Keratinocyte (primary cell): ENCODE results near the gene OTOL1. TPM values are rescaled to one million over a fixed set of nuclear protein-coding genes. Genes with fewer than 3 reads are reported as not detected.

Experiments
- DNase-seq: peaks from one replicate; pipeline ENCODE4 v3.0.0-alpha.2; 2011; ENCODE audit warnings: low read depth, missing footprints, low spot score
- FAIRE-seq: peaks from 2 replicates; lab custom pipeline; 2011; peaks lifted over from hg19 to GRCh38; lab: Jason Lieb, UNC
- H2AFZ ChIP-seq: 2 replicates; pipeline ENCODE4 v1.6.0; 2012; ENCODE audit warnings: low read length, control low read depth, inconsistent platforms; ENCODE audit not compliant: control insufficient read depth
- H3K27ac ChIP-seq: 2 replicates; pipeline ENCODE4 v1.5.1; 2011; ENCODE audit warnings: low read length; ENCODE audit not compliant: control insufficient read depth, insufficient read depth
- H3K27me3 ChIP-seq: 3 replicates; pipeline ENCODE4 v1.6.0; 2011; ENCODE audit warnings: low read length; ENCODE audit not compliant: control insufficient read depth, insufficient read depth; ENCODE audit errors: extremely low read depth
- H3K36me3 ChIP-seq, 2 experiments: 2 replicates in 1 of 2; 3 replicates in 1 of 2; pipeline ENCODE4 v1.5.1; 2011; ENCODE audit warnings: low read length in 2 of 2, mild to moderate bottlenecking in 1 of 2; ENCODE audit not compliant: control insufficient read depth in 2 of 2, insufficient read depth in 2 of 2; ENCODE audit errors: extremely low read depth in 1 of 2
- H3K4me1 ChIP-seq: 3 replicates; pipeline ENCODE4 v1.5.1; 2011; ENCODE audit warnings: low read length; ENCODE audit not compliant: control insufficient read depth, insufficient read depth; ENCODE audit errors: extremely low read depth
- H3K4me2 ChIP-seq: 3 replicates; pipeline ENCODE4 v1.6.0; 2011; ENCODE audit warnings: low read depth, low read length; ENCODE audit not compliant: control insufficient read depth, insufficient read depth; ENCODE audit errors: extremely low read depth
- H3K4me3 ChIP-seq, 3 experiments: fragments of 200-600 bp in 1 of 3; sonication (generic) in 1 of 3; 2 replicates in 2 of 3; 3 replicates in 1 of 3; pipeline ENCODE4 v1.5.1; 2011 to 2016; ENCODE audit warnings: low read length in 3 of 3, mild to moderate bottlenecking in 3 of 3, control low read depth in 2 of 3, inconsistent platforms in 1 of 3, low read depth in 1 of 3, mixed read lengths in 1 of 3, mixed run types in 1 of 3, moderate library complexity in 1 of 3; ENCODE audit not compliant: control insufficient read depth in 2 of 3, insufficient read depth in 2 of 3; ENCODE audit errors: extremely low read depth in 1 of 3
- H3K79me2 ChIP-seq: 2 replicates; pipeline ENCODE4 v1.6.0; 2012; ENCODE audit warnings: low read length; ENCODE audit not compliant: control insufficient read depth, insufficient read depth
- H3K9ac ChIP-seq: 3 replicates; pipeline ENCODE4 v1.6.0; 2011; ENCODE audit warnings: low read length; ENCODE audit not compliant: control insufficient read depth, insufficient read depth; ENCODE audit errors: extremely low read depth
- H3K9me1 ChIP-seq: 3 replicates; pipeline ENCODE4 v1.6.0; 2011; ENCODE audit warnings: low read length; ENCODE audit not compliant: control insufficient read depth, insufficient read depth; ENCODE audit errors: extremely low read depth
- H3K9me3 ChIP-seq: 2 replicates; pipeline ENCODE4 v1.5.1; 2012; ENCODE audit warnings: low read depth, low read length; ENCODE audit not compliant: control insufficient read depth
- H4K20me1 ChIP-seq: 3 replicates; pipeline ENCODE4 v1.6.0; 2011; ENCODE audit warnings: low read length; ENCODE audit not compliant: control insufficient read depth, insufficient read depth; ENCODE audit errors: extremely low read depth
- EZH2 ChIP-seq: IDR thresholded peaks from one replicate; pipeline ENCODE4 v1.6.1; 2012; ENCODE audit warnings: inconsistent platforms, mild to moderate bottlenecking, low read length, moderate library complexity
- dilution Hi-C: fragments of 300-500 bp; cut with MboI; formaldehyde crosslinking; loops from one replicate; pipeline ENCODE4 v1.7.0; 2020; ENCODE audit warnings: low sequenced_read_pairs; ENCODE audit not compliant: extremely low pct_ligation_motif_present
- polyA plus RNA-seq, 5 experiments: library from polyadenylated mRNA; depleted of rRNA in 3 of 5; stranded (reverse) in 3 of 5; stranded (forward) in 1 of 5; unstranded in 1 of 5; fragments of >200 nt; gene quantifications; 1 replicate in 1 of 5; 2 replicates in 3 of 5; 3 replicates in 1 of 5; pipeline versions ENCODE4 v1.2.1 to v1.2.3, GENCODE V29; 2011 to 2012; ENCODE audit warnings: missing spikeins in 2 of 5, low read depth in 1 of 5, low replicate concordance in 1 of 5
- TF ChIP-seq, protein P1 (sequence below), 3 experiments: IDR thresholded peaks in 1 of 3; conservative IDR thresholded peaks in 1 of 3; optimal IDR thresholded peaks in 1 of 3; 2 replicates in 2 of 3; 3 replicates in 1 of 3; pipeline versions ENCODE3 to v1.5.1; 2011; ENCODE audit warnings: low read length in 3 of 3, mild to moderate bottlenecking in 3 of 3, moderate library complexity in 2 of 3, control low read depth in 1 of 3, inconsistent platforms in 1 of 3; ENCODE audit not compliant: insufficient read depth in 2 of 3; ENCODE audit errors: extremely low read depth in 1 of 3

Gene OTOL1
- polyA plus RNA-seq, 1 donor (not counting 4 experiments of a cell fraction or from before 2014, with no cell fraction given), result not detected

DNA sequence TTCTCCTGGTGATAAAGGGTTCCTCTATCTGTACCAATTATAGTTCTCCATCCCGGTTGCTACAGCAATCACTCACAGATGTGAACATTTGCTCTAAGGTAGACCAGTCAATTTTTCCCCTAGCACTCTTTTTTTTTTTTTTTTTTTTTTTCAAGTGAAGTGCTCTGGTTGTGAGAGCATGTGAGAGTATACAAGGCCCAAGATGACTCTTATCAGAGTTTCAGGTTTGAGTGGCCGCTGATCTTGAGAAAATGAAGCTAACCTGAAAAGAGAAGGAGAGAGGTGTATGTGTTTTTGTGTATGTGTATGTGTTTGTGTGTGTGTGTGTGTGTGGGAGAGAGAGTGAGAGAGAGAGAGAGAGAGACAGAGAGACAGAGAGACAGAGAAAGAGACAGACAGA is 44.4 kb upstream of the OTOL1 start:
- FAIRE-seq, result no peak
- dilution Hi-C loops, result no loop called here
- no peaks in the 10 kb centered on the region for H3K79me2 ChIP-seq

DNA sequence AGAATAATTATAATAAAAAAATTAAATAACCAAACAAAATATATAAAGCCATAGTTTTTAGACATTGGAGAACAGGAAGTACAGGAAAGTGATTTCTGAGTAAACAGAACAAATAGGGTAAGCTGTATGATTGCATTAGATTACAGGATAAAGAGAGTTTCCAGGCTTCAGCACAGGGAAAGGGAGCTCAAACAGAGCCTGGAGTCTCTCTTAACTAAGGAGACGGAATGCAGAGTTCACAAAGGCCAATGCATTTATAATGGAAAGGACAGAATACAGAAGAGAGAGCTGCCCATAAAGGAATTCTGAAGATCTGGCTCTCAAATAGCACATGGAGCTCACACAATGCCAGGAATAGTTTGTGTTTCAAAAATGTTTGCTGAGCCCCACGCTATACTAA is 42.0 kb upstream of the OTOL1 start:
- H3K4me3 ChIP-seq, result no peak overlapping the region

More for the DNA sequence above, 44.4 kb upstream of the OTOL1 start:
- no peaks in the 10 kb centered on the region for H3K9me3 ChIP-seq
- H3K4me2 ChIP-seq, result no peak overlapping the region
- H2AFZ ChIP-seq, result no peak overlapping the region
- no peaks in the 10 kb centered on the region for H3K9me1 ChIP-seq
- H3K36me3 ChIP-seq, result no peaks in the 10 kb centered on the region
- TF ChIP-seq, protein P1, sequence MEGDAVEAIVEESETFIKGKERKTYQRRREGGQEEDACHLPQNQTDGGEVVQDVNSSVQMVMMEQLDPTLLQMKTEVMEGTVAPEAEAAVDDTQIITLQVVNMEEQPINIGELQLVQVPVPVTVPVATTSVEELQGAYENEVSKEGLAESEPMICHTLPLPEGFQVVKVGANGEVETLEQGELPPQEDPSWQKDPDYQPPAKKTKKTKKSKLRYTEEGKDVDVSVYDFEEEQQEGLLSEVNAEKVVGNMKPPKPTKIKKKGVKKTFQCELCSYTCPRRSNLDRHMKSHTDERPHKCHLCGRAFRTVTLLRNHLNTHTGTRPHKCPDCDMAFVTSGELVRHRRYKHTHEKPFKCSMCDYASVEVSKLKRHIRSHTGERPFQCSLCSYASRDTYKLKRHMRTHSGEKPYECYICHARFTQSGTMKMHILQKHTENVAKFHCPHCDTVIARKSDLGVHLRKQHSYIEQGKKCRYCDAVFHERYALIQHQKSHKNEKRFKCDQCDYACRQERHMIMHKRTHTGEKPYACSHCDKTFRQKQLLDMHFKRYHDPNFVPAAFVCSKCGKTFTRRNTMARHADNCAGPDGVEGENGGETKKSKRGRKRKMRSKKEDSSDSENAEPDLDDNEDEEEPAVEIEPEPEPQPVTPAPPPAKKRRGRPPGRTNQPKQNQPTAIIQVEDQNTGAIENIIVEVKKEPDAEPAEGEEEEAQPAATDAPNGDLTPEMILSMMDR (optimal IDR thresholded peaks at IDR 0.05 in 1 of 3, IDR thresholded peaks at IDR 0.05 in 1 of 3, conservative IDR thresholded peaks at IDR 0.05 in 1 of 3; ENCODE audit: extremely low read depth in 1 of 3, insufficient read depth in 2 of 3, low read length in 3 of 3), result no peak
- TF ChIP-seq EZH2, result no peak
- no peak overlapping the region for H3K9ac ChIP-seq
- H3K27me3 ChIP-seq, result no peaks in the 10 kb centered on the region
- H3K4me3 ChIP-seq, result no peak overlapping the region
- H3K4me1 ChIP-seq, result no peaks in the 10 kb centered on the region
- no peaks in the 10 kb centered on the region for H4K20me1 ChIP-seq
- DNase-seq, result no peak
- H3K27ac ChIP-seq, result no peak overlapping the region

More for the DNA sequence above, 42.0 kb upstream of the OTOL1 start:
- H3K4me1 ChIP-seq, result no peaks in the 10 kb centered on the region
- DNase-seq (no peak), FAIRE-seq (no peak)
- no peak overlapping the region for H2AFZ ChIP-seq
- no peaks in the 10 kb centered on the region for H3K36me3 ChIP-seq
- no peak overlapping the region for H3K4me2 ChIP-seq
- H3K27me3 ChIP-seq, result no peaks in the 10 kb centered on the region
- no peak for TF ChIP-seq EZH2
- TF ChIP-seq, protein P1 (optimal IDR thresholded peaks at IDR 0.05 in 1 of 3, IDR thresholded peaks at IDR 0.05 in 1 of 3, conservative IDR thresholded peaks at IDR 0.05 in 1 of 3; ENCODE audit: extremely low read depth in 1 of 3, insufficient read depth in 2 of 3, low read length in 3 of 3), result no peak
- no peaks in the 10 kb centered on the region for H3K79me2 ChIP-seq
- H3K27ac ChIP-seq, result no peak overlapping the region
- H3K9me3 ChIP-seq, result no peaks in the 10 kb centered on the region
- H4K20me1 ChIP-seq, result no peaks in the 10 kb centered on the region
- H3K9ac ChIP-seq, result no peak overlapping the region
- H3K9me1 ChIP-seq, result no peaks in the 10 kb centered on the region
- dilution Hi-C loops, result no loop called here
